GM12878 (cell line): ENCODE results near the gene ZNF322. TPM values are rescaled to one million over a fixed set of nuclear protein-coding genes. Genes with fewer than 3 reads are reported as not detected.

Experiments used
- ATAC-seq: fragments of 200-7000 bp; cut with Tn5 transposase; 3 replicates; pipeline ENCODE4 v1.9.1; 2020; ENCODE audit warnings: mild to moderate bottlenecking, moderate library complexity
- BruUV-seq: library from RNA; stranded (reverse); fragments of 400-500 nt; replicated peaks from 2 replicates; lab custom pipeline; 2021; lab: Mats Ljungman, UMichigan
- CTCF ChIA-PET: fragments of 300-600 bp; sonication (Branson Sonifier 250); formaldehyde crosslinking; extraction: SDS; loops from one replicate; lab custom pipeline; 2021; ENCODE audit warnings: inconsistent platforms; lab: Yijun Ruan, JAX
- POLR2A ChIA-PET: fragments of 350-600 bp; formaldehyde crosslinking; extraction: SDS; loops from one replicate; lab custom pipeline; 2021; ENCODE audit warnings: inconsistent platforms; lab: Charles Lee
- RAD21 ChIA-PET: fragments of 300-600 bp; sonication (Branson Sonifier 250); formaldehyde crosslinking; loops from one replicate; lab custom pipeline; 2023; ENCODE audit warnings: antibody characterized with exemption; ENCODE audit not compliant: unreplicated experiment; lab: Charles Lee
- SMC1A ChIA-PET: fragments of 300-600 bp; sonication (Branson Sonifier 250); formaldehyde crosslinking; loops from one replicate; lab custom pipeline; 2023; ENCODE audit not compliant: unreplicated experiment, uncharacterized antibody; lab: Charles Lee
- DNase-seq: peaks from one replicate; pipeline ENCODE4 v3.0.0-alpha.2; 2011; ENCODE audit warnings: low read depth, low spot score
- FAIRE-seq: peaks from 3 replicates; lab custom pipeline; 2011; peaks lifted over from hg19 to GRCh38; lab: Jason Lieb, UNC
- H2AFZ ChIP-seq: 2 replicates; pipeline ENCODE4 v1.6.0; 2011; ENCODE audit warnings: low read depth, low read length, control low read depth; ENCODE audit not compliant: control insufficient read depth
- H3K27ac ChIP-seq: 2 replicates; pipeline ENCODE4 v1.5.1; 2011; ENCODE audit warnings: control low read depth; ENCODE audit not compliant: control insufficient read depth, insufficient read depth
- H3K27me3 ChIP-seq, 2 experiments: replicated peaks in 1 of 2; 2 replicates each; pipeline versions ENCODE4 v1.6.0 to v1.6.1; 2011; ENCODE audit warnings: low read length in 1 of 2; ENCODE audit not compliant: control insufficient read depth in 2 of 2, insufficient read depth in 2 of 2
- H3K36me3 ChIP-seq, 2 experiments: 2 replicates each; pipeline ENCODE4 v1.5.1; 2011; ENCODE audit warnings: low read length in 1 of 2; ENCODE audit not compliant: control insufficient read depth in 2 of 2, insufficient read depth in 2 of 2
- H3K4me1 ChIP-seq: 2 replicates; pipeline ENCODE4 v1.6.1; 2011; ENCODE audit warnings: mild to moderate bottlenecking, low read length, moderate library complexity, mixed read lengths; ENCODE audit not compliant: control insufficient read depth, insufficient read depth
- H3K4me2 ChIP-seq: 2 replicates; pipeline ENCODE4 v1.6.0; 2011; ENCODE audit warnings: control low read depth; ENCODE audit not compliant: control insufficient read depth, insufficient read depth
- H3K4me3 ChIP-seq: fragments of 200-600 bp; sonication (generic); 2 replicates; pipeline ENCODE4 v1.5.1; 2016
- H3K79me2 ChIP-seq: 2 replicates; pipeline ENCODE4 v1.6.0; 2011; ENCODE audit warnings: low read length; ENCODE audit not compliant: control insufficient read depth, insufficient read depth
- H3K9ac ChIP-seq: 2 replicates; pipeline ENCODE4 v1.8.0; 2011; ENCODE audit warnings: low read length, control low read depth, mixed read lengths; ENCODE audit not compliant: control insufficient read depth, insufficient read depth
- H3K9me3 ChIP-seq: replicated peaks from 3 replicates; pipeline ENCODE4 v1.5.1; 2011; ENCODE audit warnings: mild to moderate bottlenecking, low read length; ENCODE audit not compliant: control insufficient read depth, insufficient read depth
- H4K20me1 ChIP-seq: 2 replicates; pipeline ENCODE4 v1.6.0; 2011; ENCODE audit not compliant: control insufficient read depth, insufficient read depth
- BCL11A ChIP-seq: IDR thresholded peaks from 2 replicates; pipeline ENCODE4 v1.6.1; 2011; ENCODE audit warnings: low read depth, low read length
- GATAD2B ChIP-seq: fragments of 450-650 bp; conservative IDR thresholded peaks from 2 replicates; pipeline ENCODE4 v1.6.1; 2017; ENCODE audit warnings: low read depth, mild to moderate bottlenecking, moderate library complexity
- KAT2A ChIP-seq: conservative IDR thresholded peaks from 2 replicates; pipeline ENCODE4 v1.6.1; 2011; ENCODE audit warnings: low read depth, low read length; ENCODE audit not compliant: control insufficient read depth
- MYC ChIP-seq: IDR thresholded peaks from 2 replicates; pipeline ENCODE4 v1.6.1; 2011; ENCODE audit warnings: mild to moderate bottlenecking, low read length, moderate library complexity, inconsistent platforms; ENCODE audit not compliant: insufficient read depth, insufficient replicate concordance, insufficient read length, severe bottlenecking
- RAD51 ChIP-seq: fragments of 450-650 bp; IDR thresholded peaks from 2 replicates; pipeline ENCODE4 v1.6.1; 2016; ENCODE audit warnings: moderate library complexity, mild to moderate bottlenecking, inconsistent platforms
- WGBS: methylation state at CpG from one replicate; pipeline ENCODE4 v1.1.6; 2016; ENCODE audit warnings: low lambda C conversion rate; ENCODE audit not compliant: insufficient replicate concordance, insufficient coverage; ENCODE audit errors: missing lambda C conversion rate; 5-methylcytosine and 5-hydroxymethylcytosine counted together
- in situ Hi-C: fragments of 300-500 bp; cut with MboI; formaldehyde crosslinking; loops from 9 replicates; pipeline ENCODE4 v1.14.3; 2018; ENCODE audit warnings: mixed read lengths
- intact Hi-C: fragments of 100-400 bp; cut with micrococcal nuclease; formaldehyde crosslinking; loops from one replicate; pipeline ENCODE4 v1.14.2; 2022; ENCODE audit not compliant: unreplicated experiment
- polyA plus RNA-seq, 11 experiments: library from polyadenylated mRNA; depleted of rRNA in 4 of 11; unstranded in 6 of 11; stranded (reverse) in 5 of 11; fragments of >200 nt; fragmentation: Nextera tagmentation in 4 of 11; fragmentation: Illumina TruSeq in 1 of 11; extraction: Ambion mirVana in 4 of 11; extraction: Trizol in 1 of 11; gene quantifications; 1 replicate in 1 of 11; 2 replicates in 10 of 11; pipeline versions ENCODE4 v1.2.1 to v1.2.3, GENCODE V29; 2011 to 2016; ENCODE audit warnings: inconsistent platforms in 2 of 11, missing spikeins in 2 of 11, low read depth in 1 of 11
- total RNA-seq, 4 experiments: library from RNA; depleted of rRNA in 3 of 4; stranded (reverse); fragments of >200 nt in 3 of 4; fragmentation: Illumina TruSeq in 1 of 4; extraction: Trizol in 1 of 4; gene quantifications; 2 replicates each; pipeline versions ENCODE4 v1.2.1 to v1.2.3, GENCODE V29; 2013 to 2021
- TF ChIP-seq, protein P1 (sequence below): IDR thresholded peaks from 2 replicates; pipeline ENCODE4 v1.6.1; 2012; ENCODE audit warnings: low read depth, low read length, improper control_type of control experiment

ZNF322 gene
- total and polyA plus RNA-seq, 10 of the 15 experiments (the other 5 are each of a cell fraction or from before 2014, with no cell fraction given), result 2.7 to 19.1 (median 11.9) TPM

DNA sequence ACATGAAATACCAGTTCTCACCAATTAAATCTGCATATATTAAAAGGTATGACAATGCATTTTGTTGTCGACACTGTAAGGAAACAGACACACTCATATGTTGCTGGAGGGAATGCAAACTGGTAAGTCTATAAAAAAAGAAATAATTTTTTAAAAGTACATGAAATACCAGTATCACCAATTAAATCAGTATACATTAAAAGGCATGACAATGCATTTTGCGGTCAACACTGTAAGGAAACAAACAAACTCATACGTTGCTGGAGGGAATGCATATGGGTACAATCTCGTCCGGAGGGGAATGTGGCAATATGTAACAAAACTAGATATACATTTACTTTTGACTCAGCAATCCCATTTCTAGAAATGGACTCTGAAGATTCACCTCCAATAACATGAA, 6.5 kb downstream of the ZNF322 start:
- peaks cover 0 to 8% of the 10 kb centered on the region in 2 experiments; a peak in 1 of 4 replicates for H3K36me3 ChIP-seq
- no peak overlapping the region for H3K4me2 ChIP-seq
- H3K27me3 ChIP-seq, result no peaks in the 10 kb centered on the region
- no peaks in the 10 kb centered on the region for H4K20me1 ChIP-seq
- no peaks in the 10 kb centered on the region; the same call in 1 of the 2 replicates for H3K79me2 ChIP-seq
- no peaks in the 10 kb centered on the region for H3K4me1 ChIP-seq
- POLR2A ChIA-PET, result no interaction called here
- RAD21 ChIA-PET, result no interaction called here
- no peak overlapping the region for H2AFZ ChIP-seq
- H3K9ac ChIP-seq, result no peak overlapping the region
- BruUV-seq, result no TSS peak
- TF ChIP-seq RAD51 (no peak), BCL11A (no peak), GATAD2B (no peak), MYC (no peak), KAT2A (no peak)
- TF ChIP-seq, protein P1, sequence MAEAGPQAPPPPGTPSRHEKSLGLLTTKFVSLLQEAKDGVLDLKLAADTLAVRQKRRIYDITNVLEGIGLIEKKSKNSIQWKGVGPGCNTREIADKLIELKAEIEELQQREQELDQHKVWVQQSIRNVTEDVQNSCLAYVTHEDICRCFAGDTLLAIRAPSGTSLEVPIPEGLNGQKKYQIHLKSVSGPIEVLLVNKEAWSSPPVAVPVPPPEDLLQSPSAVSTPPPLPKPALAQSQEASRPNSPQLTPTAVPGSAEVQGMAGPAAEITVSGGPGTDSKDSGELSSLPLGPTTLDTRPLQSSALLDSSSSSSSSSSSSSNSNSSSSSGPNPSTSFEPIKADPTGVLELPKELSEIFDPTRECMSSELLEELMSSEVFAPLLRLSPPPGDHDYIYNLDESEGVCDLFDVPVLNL, result no peak
- H3K27ac ChIP-seq, result no peak overlapping the region
- WGBS, result 98% methylated on average over 5 of the region's 5 CpGs
- CTCF ChIA-PET, result no interaction called here
- in situ Hi-C loops, result loop anchor here (25.0 kb wide), 4 partner anchors 734 to 1684 kb away; partner anchors contain the start of genes ZKSCAN3, ZNF165, ZNF391 and ZSCAN31
- intact Hi-C loops, result no loop called here
- DNase-seq (no peak), ATAC-seq (no peak), FAIRE-seq (no peak)
- SMC1A ChIA-PET, result no interaction called here
- H3K9me3 ChIP-seq, result peaks cover 10% of the 10 kb centered on the region
- no peak overlapping the region for H3K4me3 ChIP-seq
